ENCODE measurements around the gene PCCA.
A peak's percentile ranks its signal among the peaks of the same experiment; 100 is the strongest.

Gene PCCA

DNA sequence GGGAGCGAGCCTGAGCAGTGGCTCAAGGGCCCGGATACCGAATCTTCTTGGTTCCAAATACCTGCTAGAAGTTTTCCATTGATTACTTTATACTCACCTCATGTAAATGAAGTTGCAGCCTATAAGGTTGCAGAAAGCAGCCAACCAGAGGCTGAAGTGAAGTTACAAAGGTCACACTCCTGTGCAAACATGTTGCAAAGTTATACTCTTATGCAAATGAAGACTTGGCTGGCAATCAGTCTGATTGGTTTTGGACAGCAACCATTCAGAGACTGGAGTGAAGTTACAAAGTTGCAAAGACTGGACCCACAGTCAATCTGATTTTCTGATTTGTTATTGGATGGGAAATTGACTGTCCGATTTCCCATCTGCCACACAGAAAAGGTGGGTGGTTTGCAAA is 347.2 kb downstream of the PCCA start:
- DNase-seq = no peak

DNA sequence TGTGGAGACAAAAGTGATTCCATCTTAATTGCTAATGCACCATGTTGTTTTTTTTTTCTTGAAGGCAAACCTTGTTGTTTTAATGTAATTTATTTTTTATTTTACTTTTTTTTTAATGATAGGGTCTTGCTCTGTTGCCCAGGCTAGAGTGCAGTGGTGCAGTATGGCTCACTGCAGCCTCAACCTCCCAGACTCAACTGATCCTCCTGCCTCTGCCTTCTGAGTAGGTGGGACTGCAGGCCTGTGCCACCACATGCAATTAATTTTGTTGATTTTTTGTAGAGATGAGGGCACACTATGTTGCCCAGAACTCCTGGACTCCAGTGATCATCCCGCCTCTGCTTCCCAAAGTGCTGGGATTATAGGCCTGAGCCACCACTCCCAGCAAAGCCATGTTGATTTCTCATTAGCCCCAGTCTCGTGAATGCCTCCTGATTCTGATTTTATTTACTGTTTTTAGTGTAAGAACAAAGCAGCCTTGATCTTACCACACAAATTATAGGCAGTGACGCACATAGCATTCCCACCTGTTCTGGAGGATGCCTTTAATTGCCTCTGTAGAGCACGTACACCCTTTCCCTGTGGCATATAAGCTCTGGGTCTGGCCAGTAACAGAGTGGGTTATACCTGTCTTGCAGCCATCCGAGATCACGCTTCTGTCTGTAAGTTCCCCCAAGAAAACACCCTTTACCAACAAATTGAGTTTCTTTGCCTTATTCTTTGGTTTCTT is 349.3 kb downstream of the PCCA start:
- no peak for DNase-seq

DNA sequence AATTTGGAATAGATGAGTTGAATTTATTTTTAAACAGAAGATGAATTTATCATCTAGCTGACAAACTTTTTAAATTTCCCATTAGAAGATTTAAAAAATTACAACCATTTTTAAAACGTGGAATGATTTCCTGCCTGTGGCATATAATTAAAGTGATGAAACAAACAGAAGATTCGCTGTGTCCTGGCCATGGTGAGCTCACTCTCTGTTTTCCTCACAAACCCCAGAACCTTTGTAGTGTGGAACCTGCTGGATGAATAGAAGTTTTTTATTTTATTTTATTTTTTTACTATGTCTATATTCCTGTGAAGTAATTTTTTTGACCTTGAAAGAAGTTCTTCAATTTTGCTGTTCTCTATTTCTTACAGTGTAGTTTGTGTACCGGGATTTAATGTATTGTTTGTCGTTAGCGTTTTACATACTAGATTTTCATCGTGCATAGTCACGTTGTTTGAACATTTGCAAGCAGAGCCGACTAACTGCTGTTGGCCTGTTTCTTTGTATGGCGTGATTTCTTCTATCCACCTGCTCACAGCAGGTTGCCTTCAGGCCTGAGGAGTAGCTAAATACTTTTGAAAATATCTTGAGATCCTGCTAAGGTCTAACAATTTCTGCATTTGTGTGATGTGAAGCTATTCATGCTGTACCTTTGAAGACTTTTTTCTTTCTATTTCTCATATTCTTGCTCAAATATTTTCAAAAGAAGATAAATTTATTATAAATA is 350.5 kb downstream of the PCCA start:
- DNase-seq = peak; percentile 31

DNA sequence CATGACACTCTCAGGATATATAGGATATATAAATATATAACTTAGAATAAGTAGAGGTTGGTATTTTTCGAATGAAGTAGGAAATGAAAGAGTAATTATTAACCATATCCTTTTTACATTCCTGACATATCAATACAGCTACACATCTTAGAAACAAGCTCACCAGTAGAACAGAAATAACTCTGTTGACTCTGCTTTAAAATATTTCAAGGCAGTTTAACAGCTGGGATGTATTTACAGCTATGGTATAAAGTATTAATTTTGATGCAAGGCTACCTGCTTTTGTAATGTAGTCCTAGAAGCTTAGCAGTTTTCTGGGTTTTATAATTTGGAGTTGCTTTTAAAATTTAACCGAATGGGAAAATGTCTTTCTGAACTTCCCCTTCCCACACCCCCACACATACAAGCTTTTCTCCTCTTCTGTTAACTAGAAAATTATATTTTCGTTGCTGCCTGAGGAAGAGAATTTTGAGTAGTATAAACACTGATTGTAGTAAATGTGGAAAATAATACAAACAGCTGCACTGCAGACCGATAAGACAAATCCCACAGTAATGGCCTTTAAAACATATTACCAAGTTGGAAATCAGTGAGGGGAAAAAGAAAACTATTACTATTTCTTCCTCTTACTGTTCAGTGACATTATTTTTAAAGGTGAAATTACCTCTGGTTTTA is 352.0 kb downstream of the PCCA start:
- no peak for DNase-seq

DNA sequence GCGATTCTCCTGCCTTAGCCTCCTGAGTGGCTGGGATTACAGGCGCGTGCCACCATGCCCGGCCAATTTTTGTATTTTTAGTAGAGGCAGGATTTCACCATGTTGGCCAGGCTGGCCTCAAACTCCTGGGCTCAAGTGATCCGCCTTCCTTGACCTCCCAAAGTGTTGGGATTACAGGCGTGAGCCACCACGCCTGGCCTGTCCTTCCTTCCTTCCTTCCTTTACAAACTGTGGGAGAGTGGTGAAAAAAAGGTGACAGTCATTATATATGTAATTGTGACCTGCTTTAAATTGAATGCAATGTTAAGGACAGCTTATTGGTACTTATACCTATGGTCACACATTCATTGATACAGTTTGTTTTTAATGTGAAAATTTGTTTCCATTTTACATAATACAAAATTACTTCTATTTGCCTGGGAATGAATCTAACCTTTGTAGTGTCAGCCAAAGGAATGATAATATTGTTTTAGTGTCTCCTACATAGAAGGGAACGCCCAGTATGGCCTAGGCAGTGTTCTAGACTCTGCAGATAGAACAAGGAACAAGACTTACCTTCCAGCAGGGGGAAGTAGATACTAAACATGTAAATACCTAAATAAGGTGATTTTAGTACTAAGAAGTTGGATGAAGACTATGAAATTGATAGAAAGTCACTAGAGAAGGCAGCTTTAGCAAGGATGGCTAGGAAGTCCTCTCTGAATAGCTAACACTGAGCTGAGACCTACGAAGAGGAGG is 353.4 kb downstream of the PCCA start:
- no peak for DNase-seq

DNA sequence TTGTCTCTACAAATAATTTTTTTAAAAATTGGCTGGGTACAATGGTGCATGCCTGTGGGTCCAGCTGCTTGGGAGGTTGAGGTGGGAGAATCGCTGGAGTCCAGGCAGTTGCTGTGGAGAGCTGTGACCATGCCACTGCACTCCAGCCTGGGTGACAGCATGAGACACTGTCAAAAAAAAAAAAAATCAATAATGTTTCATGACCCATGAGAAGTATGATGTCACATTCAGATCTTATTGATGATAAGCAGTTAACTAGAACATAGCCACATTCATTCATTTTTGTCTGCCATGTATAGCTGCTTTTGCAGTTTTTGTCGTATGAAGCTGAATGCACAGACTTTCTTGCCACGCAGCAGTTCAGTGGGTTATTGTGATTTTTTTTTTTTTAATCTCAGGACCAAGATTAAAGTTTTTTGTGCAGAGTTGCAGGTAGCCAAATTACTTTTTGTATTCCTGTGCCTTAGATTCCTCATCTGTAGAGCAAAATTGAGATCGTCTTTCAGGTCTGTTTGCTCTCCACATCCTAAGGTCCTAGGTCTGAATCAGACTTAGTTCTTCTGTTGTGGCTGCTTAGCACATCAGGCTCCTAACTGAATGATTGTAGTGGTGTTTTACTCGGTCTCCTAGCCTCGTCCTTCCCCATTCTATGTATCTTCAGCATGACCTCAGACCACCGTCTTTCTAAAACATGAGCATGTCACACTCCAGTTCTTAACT is 354.5 kb downstream of the PCCA start:
- DNase-seq = no peak

DNA sequence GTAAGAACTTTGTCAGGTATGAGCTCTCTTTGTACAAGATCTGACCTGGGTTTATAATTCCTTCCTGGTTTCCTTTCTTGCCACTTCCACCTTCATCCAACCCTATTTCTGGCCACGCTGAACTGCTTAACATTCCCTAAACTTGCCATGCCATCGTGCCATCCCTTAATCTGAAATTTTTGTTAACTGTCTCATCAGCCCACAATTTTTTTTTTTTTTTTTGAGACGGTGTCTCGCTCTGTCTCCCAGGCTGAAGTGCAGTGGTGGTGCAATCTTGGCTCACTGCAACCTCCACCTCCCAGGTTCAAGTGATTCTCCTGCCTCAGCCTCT is 355.1 kb downstream of the PCCA start:
- DNase-seq = no peak

DNA sequence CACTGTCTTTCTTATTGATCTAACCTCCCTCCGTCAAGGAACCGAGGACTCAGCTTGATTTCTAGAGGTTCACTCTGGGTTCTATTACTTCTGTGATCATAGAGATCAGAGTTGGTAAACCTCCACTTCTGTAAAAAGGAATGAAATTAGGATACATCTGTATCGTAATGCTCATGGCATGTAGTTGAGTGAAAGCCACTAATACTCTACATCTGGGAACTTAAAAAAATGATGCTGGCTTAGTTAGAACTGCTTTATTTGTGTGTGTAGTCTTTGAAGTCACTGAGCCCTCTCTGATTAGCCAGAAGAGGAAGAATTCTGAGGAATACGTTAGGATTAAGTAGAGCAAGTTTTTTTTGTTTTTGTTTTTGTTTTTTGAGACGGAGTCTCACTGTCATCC is 358.9 kb downstream of the PCCA start:
- DNase-seq = no peak

DNA sequence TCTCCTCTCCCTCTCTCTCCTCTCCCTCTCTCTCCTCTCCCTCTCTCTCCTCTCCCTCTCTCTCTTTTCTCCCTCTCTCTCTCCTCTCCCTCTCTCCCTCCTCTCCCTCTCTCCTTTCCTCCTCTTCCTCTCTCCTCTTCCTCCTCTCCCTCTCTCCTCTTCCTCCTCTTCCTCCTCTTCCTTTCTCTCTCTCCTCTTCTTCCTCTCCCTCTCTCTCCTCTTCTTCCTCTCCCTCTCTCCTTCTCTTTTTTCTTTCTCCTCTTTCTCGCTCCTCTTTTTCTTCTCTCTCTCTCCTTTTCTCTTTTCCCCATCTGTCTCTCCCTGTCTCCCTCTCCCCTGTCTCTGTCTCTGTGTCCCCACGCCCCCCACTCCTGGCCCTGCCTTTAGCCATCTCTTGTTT is 363.0 kb downstream of the PCCA start:
- no peak for DNase-seq

DNA sequence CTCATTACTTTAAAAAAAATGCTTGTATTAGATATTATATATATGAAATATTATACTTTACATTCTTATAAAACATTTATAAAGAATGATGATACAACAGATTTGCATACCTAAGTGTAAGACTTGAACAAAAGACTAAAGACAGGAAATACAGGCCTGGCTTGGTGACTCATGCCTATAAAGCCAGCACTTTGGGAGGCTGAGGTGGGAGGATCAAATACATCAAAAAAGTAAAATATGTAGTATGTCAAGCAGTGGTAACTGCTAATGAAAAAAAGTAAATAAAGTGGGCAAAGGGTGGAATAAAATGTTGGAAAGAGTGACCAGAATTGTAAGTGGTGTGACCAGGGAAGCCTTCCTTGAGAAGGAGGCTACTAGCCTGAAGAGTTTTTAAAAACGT is 366.0 kb downstream of the PCCA start:
- DNase-seq = no peak

DNA sequence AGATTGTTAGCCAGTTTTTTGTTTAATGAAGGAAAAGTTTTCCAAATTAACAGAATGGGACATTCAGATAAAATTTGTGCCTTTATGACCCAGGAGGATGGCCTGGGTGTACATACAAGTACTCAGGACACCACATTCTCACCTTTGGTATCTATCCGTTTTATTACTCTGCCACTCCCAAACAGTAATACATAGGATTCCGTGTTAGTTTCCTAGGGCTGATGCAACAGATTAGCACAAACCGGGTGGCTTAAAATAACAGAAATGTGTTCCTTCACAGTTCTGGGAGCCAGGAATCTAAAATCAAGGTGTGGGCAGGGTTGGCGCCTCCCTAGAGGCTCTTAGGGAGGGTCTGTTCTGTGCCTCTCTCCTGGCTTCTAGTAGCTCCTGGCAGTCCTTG is 369.8 kb downstream of the PCCA start:
- DNase-seq = no peak

DNA sequence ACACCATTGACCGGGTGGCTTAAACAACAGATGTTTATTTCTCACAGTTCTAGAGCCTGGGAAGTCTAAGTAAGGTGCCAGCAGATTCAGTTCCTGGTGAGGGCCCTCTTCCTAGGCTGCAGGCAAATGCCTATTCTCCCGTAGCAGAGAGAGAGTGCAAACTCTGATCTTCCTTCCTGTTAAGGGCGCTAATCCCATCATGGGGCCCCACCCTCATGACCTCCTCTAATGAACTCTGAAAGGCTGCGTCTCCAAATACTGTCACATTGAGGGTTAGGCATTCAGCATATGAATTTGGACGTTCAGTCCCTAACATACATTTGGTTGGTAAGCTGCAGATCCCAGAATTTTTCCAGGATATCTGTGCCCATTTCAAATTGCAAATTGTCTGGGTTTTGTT is 370.9 kb downstream of the PCCA start:
- DNase-seq = no peak

DNA sequence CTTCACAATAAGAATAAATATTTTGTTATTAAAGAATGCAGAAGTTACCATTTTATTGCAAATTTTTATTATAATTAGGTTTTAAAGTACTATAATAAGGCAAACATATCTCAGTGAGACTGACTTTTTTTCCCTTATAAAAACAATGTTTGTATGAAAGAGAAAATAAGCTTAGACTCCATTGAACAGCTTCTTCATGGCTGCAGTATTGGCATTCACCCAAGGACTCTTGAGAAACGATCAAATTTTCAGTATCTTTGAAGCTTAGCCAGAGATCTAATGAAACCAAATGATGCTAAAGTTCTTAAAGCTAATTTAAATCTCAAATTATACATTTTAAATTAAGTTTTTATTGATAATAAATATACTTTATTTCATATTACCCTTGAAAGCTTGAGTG is 371.4 kb downstream of the PCCA start:
- DNase-seq = no peak

DNA sequence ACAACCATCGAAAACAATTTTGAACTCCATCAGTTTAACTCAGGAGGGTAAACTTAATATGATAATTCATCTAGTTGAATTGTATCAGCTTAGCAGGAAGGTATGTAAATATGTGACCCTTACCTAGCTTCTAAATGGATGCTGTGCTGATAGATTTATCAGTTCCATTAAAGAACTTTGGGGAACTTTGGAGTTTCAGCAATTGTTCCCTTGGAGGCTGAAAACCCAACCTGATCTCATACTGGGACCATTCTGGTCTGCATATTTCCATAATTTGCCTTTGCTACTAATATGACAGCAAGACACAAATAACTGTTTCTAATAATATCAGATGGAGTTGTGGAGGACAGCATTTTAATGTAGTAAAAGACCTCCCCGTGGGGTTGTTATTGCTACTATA is 371.9 kb downstream of the PCCA start:
- no peak for DNase-seq

DNA sequence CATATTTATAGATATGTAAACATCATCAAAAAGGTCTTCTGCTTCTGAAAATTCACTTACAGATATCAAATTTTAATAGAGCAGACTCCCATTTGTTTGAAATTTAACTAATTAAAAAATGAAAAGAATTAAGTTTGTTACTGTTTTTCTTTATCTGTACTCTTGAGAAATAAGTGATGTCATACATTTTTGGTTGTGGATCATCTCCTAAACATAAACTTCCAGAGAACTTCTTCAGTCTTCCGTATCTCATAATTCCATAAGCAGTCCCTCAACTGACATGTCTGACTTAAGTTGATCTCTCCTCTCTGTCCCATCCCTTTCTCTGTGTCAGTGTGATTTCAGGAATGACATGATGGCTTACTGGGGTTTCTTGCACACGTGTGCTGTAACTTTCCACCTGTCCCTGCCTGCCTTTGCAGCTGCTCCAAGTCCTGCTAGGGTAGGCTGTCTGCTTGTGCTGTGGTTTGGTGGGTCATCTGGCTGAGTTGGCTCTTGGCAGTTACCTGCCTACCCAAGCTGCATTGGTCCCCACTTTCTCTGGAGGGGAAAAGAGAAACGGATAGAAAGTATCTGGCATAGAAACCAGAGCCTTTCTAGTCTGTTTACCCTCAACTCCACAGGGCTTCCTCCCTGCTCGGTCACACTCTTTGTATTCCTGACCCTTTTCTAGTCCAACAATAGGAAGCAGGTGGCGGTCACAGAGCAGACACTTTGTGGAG is 372.6 kb downstream of the PCCA start:
- peak; percentile 72 for DNase-seq

DNA sequence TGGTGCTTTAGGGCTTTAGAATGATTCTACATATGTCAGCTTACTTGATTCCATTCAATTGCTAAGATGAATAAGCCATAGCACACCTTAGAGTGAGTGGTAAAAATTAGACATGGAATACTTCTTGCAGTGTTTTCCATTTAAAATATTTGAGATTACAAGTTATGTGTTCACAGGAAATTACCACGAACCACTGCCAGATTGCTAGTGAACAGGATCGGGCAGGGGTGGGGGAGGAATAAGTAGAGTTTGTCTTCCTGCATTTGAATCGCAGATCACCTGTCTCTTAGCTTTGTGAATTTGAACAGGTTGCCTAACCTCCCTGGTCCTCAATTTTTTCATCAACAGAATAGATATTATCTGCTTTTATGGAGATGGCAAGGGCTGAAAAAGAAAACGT is 375.1 kb downstream of the PCCA start:
- DNase-seq = no peak

DNA sequence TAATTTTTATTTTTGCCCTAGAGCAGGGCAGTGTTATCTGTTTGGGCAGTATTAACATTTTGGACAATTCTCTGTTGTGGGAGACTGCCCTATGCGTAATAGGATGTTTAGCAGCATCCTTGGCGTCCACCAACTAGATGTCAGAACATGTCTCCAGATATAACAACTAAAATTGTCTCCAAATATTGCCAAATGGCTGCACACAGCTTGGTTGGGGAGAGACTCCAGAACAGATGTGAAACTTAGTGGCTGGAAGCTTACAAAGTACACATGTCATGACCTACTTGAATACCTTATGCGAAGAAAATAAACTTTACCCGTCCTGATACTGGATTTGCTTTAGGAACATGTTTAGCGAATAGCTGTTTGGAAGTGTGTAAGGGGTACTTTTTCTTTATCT is 376.7 kb downstream of the PCCA start:
- DNase-seq = no peak

DNA sequence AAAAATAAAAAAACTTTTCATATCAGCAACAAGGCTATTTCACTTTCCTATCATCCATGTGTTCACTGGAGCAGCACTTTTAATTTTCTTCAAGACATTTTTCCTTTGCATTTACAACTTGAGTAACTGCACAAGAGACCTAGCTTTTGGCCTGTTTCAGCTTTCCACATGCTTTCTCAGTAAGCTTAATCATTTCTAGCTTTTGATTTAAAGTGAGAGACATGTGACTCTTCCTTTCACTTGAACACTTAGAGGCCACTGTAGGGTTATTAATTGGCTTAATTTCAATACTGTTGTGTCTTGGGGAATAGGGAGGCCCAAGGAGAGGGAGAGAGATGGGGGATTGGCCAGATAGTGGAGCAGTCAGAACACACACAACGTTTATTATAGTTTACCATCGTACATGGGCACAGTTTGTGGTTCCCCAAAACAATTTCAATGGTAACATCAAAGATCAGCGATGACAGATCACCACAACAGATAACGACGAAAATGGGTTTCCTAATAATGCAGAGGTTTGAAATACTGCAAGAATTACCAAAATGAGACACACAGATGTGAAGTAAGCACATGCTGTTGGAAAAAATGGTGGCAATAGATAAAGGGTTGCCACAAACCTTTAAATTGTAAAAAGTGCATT is 382.1 kb downstream of the PCCA start:
- DNase-seq = no peak

DNA sequence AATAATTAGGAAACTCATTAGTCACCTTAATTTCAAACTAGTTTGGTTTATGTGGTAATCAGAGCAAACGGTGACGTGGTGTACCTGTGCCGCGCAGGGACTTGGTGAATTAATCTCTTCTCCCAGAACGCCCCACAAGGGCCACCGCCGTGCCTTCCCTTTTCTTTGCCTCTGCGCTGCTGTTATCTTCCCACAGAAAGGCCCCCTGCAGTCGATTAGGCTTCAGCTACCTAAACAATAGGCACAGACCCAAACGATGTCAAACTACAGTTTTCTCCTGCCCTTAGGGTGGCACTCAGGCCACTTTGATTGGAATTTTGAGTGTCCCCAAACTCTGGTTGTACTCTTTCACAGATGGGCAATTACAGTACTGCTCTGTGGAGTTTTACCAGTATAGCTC is 384.2 kb downstream of the PCCA start:
- no peak for DNase-seq

DNA sequence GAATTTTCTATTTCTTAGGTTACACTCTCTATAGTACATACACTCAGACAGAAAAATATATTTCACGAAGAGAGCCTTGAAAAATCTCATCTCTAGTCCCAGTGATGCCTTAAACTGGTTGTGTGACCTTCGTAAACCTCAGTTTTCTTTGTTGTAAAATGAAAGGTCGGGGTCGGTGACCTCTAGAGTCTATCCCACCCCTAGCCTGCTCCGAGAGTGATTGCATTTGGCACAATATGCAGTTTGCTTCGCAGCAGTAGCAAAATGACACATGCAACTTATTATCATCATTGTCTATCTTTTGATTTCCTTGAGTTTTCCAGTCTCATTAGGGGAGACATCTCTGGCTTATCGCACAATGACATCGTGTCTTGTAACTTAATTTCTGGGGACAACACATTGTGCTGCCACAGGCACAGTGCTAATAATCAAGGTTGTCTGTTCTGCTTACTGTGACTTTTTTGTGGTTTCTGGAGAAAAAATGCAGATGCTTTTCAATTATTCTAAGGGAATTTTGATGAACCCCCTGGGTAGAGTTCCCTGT is 384.7 kb downstream of the PCCA start:
- no peak for DNase-seq

DNA sequence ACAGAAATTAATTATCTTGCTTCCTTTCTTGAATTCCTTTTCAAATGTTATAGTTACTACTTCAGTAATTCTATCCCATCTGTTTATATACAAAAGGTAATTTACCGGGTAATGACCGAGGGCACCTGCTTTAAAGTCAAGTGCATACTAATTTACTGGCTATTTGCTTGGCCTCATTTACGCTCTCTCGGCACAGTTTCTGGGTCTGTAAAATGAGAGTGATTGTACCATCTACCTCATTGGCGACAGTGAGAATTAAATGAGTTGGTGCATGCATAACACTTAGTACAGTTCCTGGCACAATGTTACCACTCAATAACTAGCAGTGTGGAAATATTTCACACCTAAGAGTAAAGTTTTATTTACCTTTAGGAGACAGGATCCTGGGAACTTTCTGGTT is 388.1 kb downstream of the PCCA start:
- peak; percentile 72 for DNase-seq

Measured in NCI-H1092 (cell line).